Erythroblast (primary cell): ENCODE data around the gene PHF21B.

ENCODE experiments used
- DNase-seq, 2 experiments: peaks; one replicate each; lab custom pipeline; 2025; lab: John Stamatoyannopoulos, UW
- GATA1 ChIP-seq: IDR thresholded peaks from 2 replicates; pipeline ENCODE4 v1.6.1; 2011; ENCODE audit warnings: low read depth, mild to moderate bottlenecking, control low read depth, low read length, moderate library complexity
- POLR2A ChIP-seq: IDR thresholded peaks from 2 replicates; pipeline ENCODE4 v1.6.1; 2011; ENCODE audit warnings: mild to moderate bottlenecking, low read length

Gene PHF21B

DNA sequence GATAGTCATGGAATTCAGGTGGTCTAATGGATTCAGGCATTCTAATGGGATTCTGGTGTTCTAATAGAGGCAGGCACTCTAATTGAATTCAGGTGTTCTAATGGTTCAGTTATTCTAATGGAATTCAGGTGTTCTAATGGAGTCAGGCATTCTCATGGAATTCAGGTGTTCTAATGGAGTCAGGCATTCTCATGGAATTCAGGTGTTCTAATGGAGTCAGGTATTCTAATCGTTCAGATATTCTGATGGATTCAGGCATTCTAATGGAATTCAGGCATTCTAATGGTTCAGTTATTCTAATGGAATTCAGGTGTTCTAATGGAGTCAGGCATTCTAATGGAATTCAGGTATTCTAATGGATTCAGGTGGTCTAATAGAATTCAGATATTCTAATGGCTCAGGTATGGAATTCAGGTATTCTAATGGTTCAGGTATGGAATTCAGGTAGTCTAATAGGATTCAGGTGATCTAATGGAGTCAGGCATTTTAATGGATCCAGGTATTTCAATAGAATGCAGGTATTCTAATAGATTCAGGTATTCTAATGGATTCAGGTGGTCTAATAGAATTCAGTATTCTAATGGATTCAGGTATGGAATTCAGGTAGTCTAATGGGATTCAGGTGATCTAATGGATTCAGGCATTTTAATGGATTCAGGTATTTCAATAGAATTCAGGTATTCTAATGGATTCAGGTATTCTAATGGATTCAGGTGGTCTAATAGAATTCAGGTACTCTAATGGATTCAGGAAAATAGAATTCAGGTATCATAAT lies 22.0 kb upstream of the PHF21B start:
- TF ChIP-seq GATA1: no peak
- no peak for TF ChIP-seq POLR2A
- no peak for DNase-seq

DNA sequence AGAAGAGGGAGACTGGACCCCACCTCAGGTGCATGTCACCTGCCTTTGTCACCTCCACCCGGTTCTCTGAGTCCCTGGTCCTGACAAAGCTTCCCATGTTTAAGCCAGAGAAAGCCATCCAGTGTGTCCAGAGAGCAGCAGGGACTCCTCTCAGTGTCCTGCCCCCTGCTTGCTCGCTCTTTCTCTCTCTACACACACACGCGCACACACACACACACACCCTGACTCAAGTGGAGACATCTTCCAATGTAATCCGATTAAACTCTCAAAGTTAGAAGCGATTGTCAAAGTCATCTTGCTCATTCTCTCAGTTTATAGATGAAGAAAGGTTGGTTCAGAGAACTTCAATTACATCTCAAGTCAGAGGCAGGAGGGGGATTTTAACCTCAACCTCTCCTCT lies 19.7 kb upstream of the PHF21B start:
- no peak for DNase-seq
- no peak for TF ChIP-seq GATA1
- no peak for TF ChIP-seq POLR2A

- TF ChIP-seq GATA1 (no peak), POLR2A (no peak)
- DNase-seq: no peak
Measured at GRCh38 chr22:45026511-45026910, 16.7 kb upstream of the PHF21B start.

- TF ChIP-seq POLR2A: no peak
- TF ChIP-seq GATA1: no peak
- DNase-seq: no peak
Measured at GRCh38 chr22:45023431-45023830, 13.6 kb upstream of the PHF21B start.

DNA sequence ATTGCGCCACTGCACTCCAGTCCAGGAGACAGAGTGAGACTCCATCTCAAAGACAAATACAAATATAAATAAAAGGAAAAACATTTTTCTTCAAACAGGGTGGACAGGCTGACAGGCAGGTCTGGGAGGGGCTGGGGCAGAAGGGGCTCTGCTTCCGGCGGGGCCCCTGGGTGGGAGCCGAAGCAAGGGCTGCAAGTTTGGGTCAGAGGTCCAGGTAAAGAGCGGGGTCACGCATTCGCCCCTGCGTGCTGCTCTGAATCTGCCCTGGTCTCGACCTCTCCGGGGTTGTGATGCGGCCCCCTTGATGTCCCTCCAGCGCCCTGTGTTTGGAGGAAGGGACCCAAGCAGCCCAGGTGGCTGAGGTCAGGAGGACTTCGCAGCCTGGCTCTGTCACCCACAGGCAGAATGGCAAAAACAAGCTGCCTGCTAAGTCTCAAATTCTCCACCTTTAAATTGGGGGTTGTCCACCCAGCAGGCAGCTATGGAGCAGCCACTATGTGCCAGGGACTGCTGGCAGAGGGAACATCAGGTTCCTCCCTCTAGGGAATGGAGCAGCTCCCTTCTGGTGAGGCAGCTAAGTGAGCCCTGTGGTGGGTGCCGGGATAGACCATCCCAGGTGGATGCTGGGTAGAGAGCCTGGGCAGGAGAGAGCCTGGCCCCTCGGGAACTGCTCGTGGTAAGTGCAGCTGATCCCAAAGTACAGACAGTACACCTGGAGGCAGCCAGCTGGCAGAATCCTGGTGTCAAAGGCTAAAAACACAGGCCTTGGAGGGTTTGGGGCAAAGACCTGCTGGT lies 10.3 kb upstream of the PHF21B start:
- no peak for TF ChIP-seq POLR2A
- no peak for TF ChIP-seq GATA1
- DNase-seq: no peak

DNA sequence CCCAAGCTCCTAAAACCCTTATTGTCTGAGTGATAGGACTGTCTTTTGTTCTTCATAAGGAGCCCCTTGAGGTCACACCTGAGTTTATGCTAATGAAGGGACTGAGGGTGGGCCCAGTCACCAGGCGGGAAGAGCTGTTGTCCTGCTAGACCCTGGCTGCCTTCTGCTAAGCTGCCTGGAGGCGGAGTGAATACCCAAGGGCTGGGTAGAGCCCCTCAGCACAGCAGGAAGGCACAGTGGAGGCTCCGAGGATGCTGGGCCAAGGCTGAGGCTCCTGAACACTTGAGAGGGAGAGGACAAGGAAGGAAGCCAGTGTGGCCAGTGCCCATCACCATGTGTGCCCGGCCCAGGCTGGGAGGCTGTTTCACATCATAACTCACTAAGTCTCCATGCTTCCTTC lies 4.8 kb upstream of the PHF21B start:
- DNase-seq: no peak
- TF ChIP-seq POLR2A (no peak), GATA1 (no peak)

- no peak for TF ChIP-seq GATA1
- no peak for TF ChIP-seq POLR2A
- DNase-seq: no peak
Measured at GRCh38 chr22:45013138-45013537, 3.3 kb upstream of the PHF21B start.

DNA sequence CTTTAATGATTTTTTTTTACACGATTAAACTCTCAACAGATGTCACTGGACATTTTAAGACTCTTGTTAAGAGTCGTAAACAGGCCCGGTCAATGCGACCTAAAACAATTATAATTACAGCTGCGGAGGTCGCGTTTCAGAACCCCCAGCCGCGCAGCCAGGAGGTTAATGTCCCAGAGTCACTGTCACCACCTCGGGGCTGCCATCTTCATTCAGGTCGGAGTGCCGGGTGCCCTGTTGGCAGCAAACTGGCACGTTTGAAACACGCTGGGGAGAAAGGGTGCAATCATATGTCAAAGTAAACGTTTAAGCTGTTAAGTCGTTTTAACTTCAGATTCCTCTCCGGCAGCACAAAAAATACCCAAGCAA lies 711 bp upstream of the PHF21B start:
- DNase-seq: no peak
- TF ChIP-seq POLR2A (no peak), GATA1 (no peak)

- TF ChIP-seq POLR2A (no peak), GATA1 (no peak)
- peak in 1 of 2 experiments; percentile 16 for DNase-seq
Measured at GRCh38 chr22:45008751-45009605, 827 bp downstream of the PHF21B start.

DNA sequence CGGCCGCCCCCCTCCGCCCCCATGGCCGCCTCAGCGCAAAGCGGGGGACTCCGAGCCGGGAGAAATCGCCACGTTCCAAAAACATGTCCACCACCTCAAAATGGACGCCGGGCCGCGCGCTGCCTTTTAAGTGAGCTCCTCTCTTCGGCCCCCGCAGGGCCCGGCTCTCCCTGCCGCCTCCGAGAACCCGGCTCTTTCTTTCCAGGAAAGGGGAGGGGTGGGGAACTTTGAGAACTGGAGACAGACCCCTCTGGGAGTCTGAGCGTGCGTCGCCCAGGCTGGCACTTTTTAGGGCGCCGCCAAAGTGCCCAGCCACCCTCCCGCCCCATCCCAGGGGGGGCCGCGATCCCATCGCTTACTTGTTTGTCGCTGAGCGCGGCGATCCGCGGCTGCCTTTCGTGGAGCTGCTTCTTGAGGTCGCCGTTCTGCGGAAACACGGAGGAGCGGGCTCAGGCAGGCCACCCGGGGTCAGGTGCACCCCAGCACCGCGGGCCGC lies 1.6 kb downstream of the PHF21B start:
- no peak for TF ChIP-seq POLR2A
- peak in 1 of 2 experiments; percentile 15 for DNase-seq

GRCh38 chr22:45007391-45008185 lies 2.2 kb downstream of the PHF21B start:
- TF ChIP-seq POLR2A (no peak), GATA1 (no peak)
- DNase-seq: no peak

- no peak for TF ChIP-seq POLR2A
- TF ChIP-seq GATA1: no peak
- DNase-seq: no peak
Measured at GRCh38 chr22:45006964-45007390, 2.8 kb downstream of the PHF21B start.

GRCh38 chr22:45006111-45006963 lies 3.5 kb downstream of the PHF21B start:
- DNase-seq: no peak

More at GRCh38 chr22:45006111-45006963, 3.5 kb downstream of the PHF21B start:
- no peak for TF ChIP-seq GATA1
- no peak for TF ChIP-seq POLR2A
